Smooth muscle cell (in vitro differentiated cells): ENCODE measurements around the gene SLC22A5. TPM values are rescaled to one million over a fixed set of nuclear protein-coding genes. Genes with fewer than 3 reads are reported as not detected.

ENCODE experiments used
- DNase-seq: peaks from one replicate; lab custom pipeline; 2025; ENCODE audit not compliant: unreplicated experiment; lab: John Stamatoyannopoulos, UW
- H2AFZ ChIP-seq: fragments of 200-600 bp; sonication (generic); 2 replicates; pipeline ENCODE4 v1.6.0; 2016; ENCODE audit warnings: antibody characterized with exemption, low read depth, mild to moderate bottlenecking
- H3F3A ChIP-seq: fragments of 200-600 bp; sonication (generic); 2 replicates; pipeline ENCODE4 v1.6.0; 2017; ENCODE audit warnings: antibody characterized with exemption, low read depth
- H3K27ac ChIP-seq: fragments of 200-600 bp; sonication (generic); 2 replicates; pipeline ENCODE4 v1.5.1; 2016; ENCODE audit warnings: low read depth, mild to moderate bottlenecking
- H3K27me3 ChIP-seq: fragments of 200-600 bp; sonication (generic); 2 replicates; pipeline ENCODE4 v1.6.1; 2016; ENCODE audit warnings: low read depth, mild to moderate bottlenecking
- H3K36me3 ChIP-seq: fragments of 200-600 bp; sonication (generic); 2 replicates; pipeline ENCODE4 v1.5.1; 2016; ENCODE audit warnings: low read depth
- H3K4me1 ChIP-seq: fragments of 200-600 bp; sonication (generic); 2 replicates; pipeline ENCODE4 v1.5.1; 2016; ENCODE audit warnings: low read depth
- H3K4me2 ChIP-seq: fragments of 200-600 bp; sonication (generic); 2 replicates; pipeline ENCODE4 v1.6.0; 2016; ENCODE audit warnings: mild to moderate bottlenecking
- H3K4me3 ChIP-seq: fragments of 200-600 bp; sonication (generic); 2 replicates; pipeline ENCODE4 v1.5.1; 2016; ENCODE audit warnings: mild to moderate bottlenecking
- H3K79me2 ChIP-seq: fragments of 200-600 bp; sonication (generic); 2 replicates; pipeline ENCODE4 v1.6.0; 2016; ENCODE audit warnings: low read depth, mild to moderate bottlenecking
- H3K9ac ChIP-seq: fragments of 200-600 bp; sonication (generic); 2 replicates; pipeline ENCODE4 v1.6.0; 2016; ENCODE audit warnings: low read depth
- H3K9me3 ChIP-seq: fragments of 200-600 bp; sonication (generic); replicated peaks from 2 replicates; pipeline ENCODE4 v1.5.1; 2016; ENCODE audit warnings: low read depth
- H4K20me1 ChIP-seq: fragments of 200-600 bp; sonication (generic); 2 replicates; pipeline ENCODE4 v1.6.0; 2016; ENCODE audit warnings: low read depth
- CTCF ChIP-seq: fragments of 200-600 bp; sonication (generic); IDR thresholded peaks from 2 replicates; pipeline ENCODE4 v1.5.1; 2017; ENCODE audit warnings: borderline replicate concordance, mild to moderate bottlenecking, antibody characterized with exemption; ENCODE audit not compliant: insufficient read depth, poor library complexity, severe bottlenecking
- WGBS: methylation state at CpG from one replicate; pipeline ENCODE4 v1.1.7; 2016; ENCODE audit warnings: low lambda C conversion rate; 5-methylcytosine and 5-hydroxymethylcytosine counted together
- polyA plus RNA-seq: library from polyadenylated mRNA; unstranded; fragments of >200 nt; fragmentation: Nextera tagmentation; extraction: Ambion mirVana; gene quantifications from 2 replicates; pipeline ENCODE4 v1.2.1, GENCODE V29; 2016
- total RNA-seq: library from RNA; depleted of rRNA; stranded (reverse); fragments of >200 nt; gene quantifications from 2 replicates; pipeline ENCODE4 v1.2.3, GENCODE V29; 2014

The SLC22A5 gene
- total and polyA plus RNA-seq, 2 experiments from 2014 or later, result 1.5 to 4.6 TPM

- peaks cover 7% of the 10 kb centered on the region for H3K4me1 ChIP-seq
- no peaks in the 10 kb centered on the region for H3K27me3 ChIP-seq
- H3K9me3 ChIP-seq, result no peaks in the 10 kb centered on the region
- peaks cover 19% of the 10 kb centered on the region for H3F3A ChIP-seq
- H4K20me1 ChIP-seq, result no peaks in the 10 kb centered on the region
- no peaks in the 10 kb centered on the region for H3K36me3 ChIP-seq
- no peak overlapping the region for H3K4me3 ChIP-seq
- no peak overlapping the region for H2AFZ ChIP-seq
- WGBS, result 98% methylated on average over 4 of the region's 4 CpGs
- DNase-seq, result no peak
- H3K4me2 ChIP-seq, result no peak overlapping the region
- H3K27ac ChIP-seq, result no peak overlapping the region
- no peaks in the 10 kb centered on the region for H3K79me2 ChIP-seq
- no peak overlapping the region for H3K9ac ChIP-seq
- no peak for TF ChIP-seq CTCF
Observed at GRCh38 chr5:132384506-132385050, 15.1 kb downstream of the SLC22A5 start.

GRCh38 chr5:132385326-132386105 lies 16.0 kb downstream of the SLC22A5 start:
- Histone ChIP-seq H3K27me3 (no peaks in the 10 kb centered on the region), H4K20me1 (peaks cover 2% of the 10 kb centered on the region), H3F3A (peaks cover 26% of the 10 kb centered on the region), H3K36me3 (no peaks in the 10 kb centered on the region), H3K4me2 (no peak overlapping the region), H3K4me3 (no peak overlapping the region), H3K4me1 (peaks cover 7% of the 10 kb centered on the region), H3K79me2 (no peaks in the 10 kb centered on the region), H3K27ac (no peak overlapping the region), H3K9me3 (no peaks in the 10 kb centered on the region), H3K9ac (no peak overlapping the region), H2AFZ (no peak overlapping the region)
- WGBS, result 84% methylated on average over 9 of the region's 9 CpGs
- no peak for DNase-seq
- TF ChIP-seq CTCF, result peak; percentile 60

GRCh38 chr5:132386644-132387286 lies 17.3 kb downstream of the SLC22A5 start:
- Histone ChIP-seq H3K4me3 (no peak overlapping the region), H3F3A (peaks cover 29% of the 10 kb centered on the region), H3K27me3 (no peaks in the 10 kb centered on the region), H3K27ac (peak overlapping the region; percentile 86), H3K4me2 (no peak overlapping the region), H3K36me3 (no peaks in the 10 kb centered on the region), H3K9ac (no peak overlapping the region), H3K4me1 (peaks cover 7% of the 10 kb centered on the region), H4K20me1 (peaks cover 2% of the 10 kb centered on the region), H3K79me2 (no peaks in the 10 kb centered on the region), H2AFZ (no peak overlapping the region), H3K9me3 (no peaks in the 10 kb centered on the region)
- DNase-seq, result peak; percentile 21
- peak; percentile 68 for TF ChIP-seq CTCF
- WGBS, result 44% methylated on average over 10 of the region's 10 CpGs
